ENCODE data around the gene FAM210A. TPM values are rescaled to one million over a fixed set of nuclear protein-coding genes. Genes with fewer than 3 reads are reported as not detected.

The FAM210A gene
- total RNA-seq, 1 experiment from 2014 or later = 29.3 TPM

DNA sequence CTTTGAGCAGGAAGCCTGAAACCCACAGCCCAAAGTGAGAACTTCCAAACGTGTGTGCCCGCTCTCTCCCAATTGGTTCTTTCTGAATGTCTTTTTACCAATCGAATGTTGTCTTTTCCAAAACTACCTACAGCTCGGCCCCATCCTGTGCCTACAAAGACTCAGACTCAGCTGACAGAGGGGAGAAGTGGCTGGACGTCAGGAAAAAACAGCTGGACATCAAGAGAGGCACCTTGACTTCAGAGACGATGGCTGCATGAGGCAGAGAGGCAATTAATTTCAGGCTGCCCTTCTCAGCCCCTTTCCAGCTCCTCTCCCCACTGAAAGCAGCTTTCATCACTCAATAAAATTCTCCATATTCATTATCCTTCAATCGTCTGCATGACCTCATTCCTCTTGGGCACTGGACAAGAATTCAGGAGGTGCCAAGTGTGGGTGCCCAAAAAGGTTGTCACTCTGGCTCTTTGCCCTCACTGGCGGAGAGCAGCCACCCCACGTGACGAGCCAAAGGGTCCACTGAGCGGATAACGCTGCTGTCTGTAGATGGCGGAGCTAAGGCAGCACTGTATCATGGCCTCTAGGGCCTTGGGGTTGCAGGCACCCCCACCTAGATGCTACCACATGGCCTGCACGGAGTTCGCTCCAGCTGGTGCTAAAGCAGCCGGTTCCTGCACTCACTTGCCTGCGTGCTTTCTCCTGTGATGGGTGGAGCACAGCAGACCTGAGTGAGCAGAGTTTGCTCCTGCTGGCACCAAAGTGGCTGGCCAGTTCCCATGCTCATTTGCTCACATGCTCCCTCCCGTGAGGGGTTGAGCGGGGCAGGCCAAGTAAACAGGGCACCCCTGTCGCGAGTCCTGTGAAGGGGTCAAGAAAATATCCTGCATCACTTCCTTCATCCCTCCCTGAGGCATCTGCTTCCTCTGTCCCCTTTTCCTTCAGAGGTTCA is 37.9 kb downstream of the FAM210A start:
- no peak for DNase-seq
- Histone ChIP-seq H3K4me1 (replicated peaks; ENCODE audit: insufficient read depth) (no peaks in the 10 kb centered on the region), H3K9me3 (ENCODE audit: insufficient read depth, low read depth) (no peaks in the 10 kb centered on the region), H3K27ac (no peak overlapping the region), H4K20me1 (ENCODE audit: insufficient read depth) (peaks cover 9% of the 10 kb centered on the region; the same call in 1 of the 2 replicates), H3K36me3 (ENCODE audit: low read depth) (no peaks in the 10 kb centered on the region), H3K4me2 (no peak overlapping the region), H2AFZ (no peak overlapping the region), H3F3A (ENCODE audit: insufficient read depth, low read depth) (no peaks in the 10 kb centered on the region), H3K27me3 (ENCODE audit: insufficient read depth, low read depth) (no peaks in the 10 kb centered on the region), H3K79me2 (ENCODE audit: low read depth) (peaks cover 69% of the 10 kb centered on the region), H3K9me2 (ENCODE audit: insufficient read depth) (no peaks in the 10 kb centered on the region), H3K4me3 (no peak overlapping the region)
- ChIA-PET POLR2A (ENCODE audit: unreplicated experiment) (no interaction called here), CTCF (no interaction called here)
- no TSS peak for BruUV-seq (replicated peaks)
- no peak for TF ChIP-seq EZH2 (IDR thresholded peaks at IDR 0.05; ENCODE audit: low read depth)
- TF ChIP-seq, protein P1, sequence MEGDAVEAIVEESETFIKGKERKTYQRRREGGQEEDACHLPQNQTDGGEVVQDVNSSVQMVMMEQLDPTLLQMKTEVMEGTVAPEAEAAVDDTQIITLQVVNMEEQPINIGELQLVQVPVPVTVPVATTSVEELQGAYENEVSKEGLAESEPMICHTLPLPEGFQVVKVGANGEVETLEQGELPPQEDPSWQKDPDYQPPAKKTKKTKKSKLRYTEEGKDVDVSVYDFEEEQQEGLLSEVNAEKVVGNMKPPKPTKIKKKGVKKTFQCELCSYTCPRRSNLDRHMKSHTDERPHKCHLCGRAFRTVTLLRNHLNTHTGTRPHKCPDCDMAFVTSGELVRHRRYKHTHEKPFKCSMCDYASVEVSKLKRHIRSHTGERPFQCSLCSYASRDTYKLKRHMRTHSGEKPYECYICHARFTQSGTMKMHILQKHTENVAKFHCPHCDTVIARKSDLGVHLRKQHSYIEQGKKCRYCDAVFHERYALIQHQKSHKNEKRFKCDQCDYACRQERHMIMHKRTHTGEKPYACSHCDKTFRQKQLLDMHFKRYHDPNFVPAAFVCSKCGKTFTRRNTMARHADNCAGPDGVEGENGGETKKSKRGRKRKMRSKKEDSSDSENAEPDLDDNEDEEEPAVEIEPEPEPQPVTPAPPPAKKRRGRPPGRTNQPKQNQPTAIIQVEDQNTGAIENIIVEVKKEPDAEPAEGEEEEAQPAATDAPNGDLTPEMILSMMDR (conservative IDR thresholded peaks at IDR 0.05) = no peak
- intact Hi-C loops (cut with micrococcal nuclease; ENCODE audit: unreplicated experiment) = no loop called here

- Histone ChIP-seq H3K79me2 (ENCODE audit: low read depth) (peaks cover 45% of the 10 kb centered on the region), H3K9me2 (ENCODE audit: insufficient read depth) (no peaks in the 10 kb centered on the region), H4K20me1 (ENCODE audit: insufficient read depth) (peaks cover 9% of the 10 kb centered on the region; the same call in 1 of the 2 replicates), H3K27ac (no peak overlapping the region), H2AFZ (no peak overlapping the region), H3K9me3 (ENCODE audit: insufficient read depth, low read depth) (no peaks in the 10 kb centered on the region), H3K4me3 (no peak overlapping the region), H3K27me3 (ENCODE audit: insufficient read depth, low read depth) (no peaks in the 10 kb centered on the region), H3K4me2 (no peak overlapping the region), H3K36me3 (ENCODE audit: low read depth) (no peaks in the 10 kb centered on the region; the same call in 1 of the 2 replicates), H3F3A (ENCODE audit: insufficient read depth, low read depth) (no peaks in the 10 kb centered on the region), H3K4me1 (replicated peaks; ENCODE audit: insufficient read depth) (no peaks in the 10 kb centered on the region)
- no peak for DNase-seq
- intact Hi-C loops (cut with micrococcal nuclease; ENCODE audit: unreplicated experiment) = no loop called here
- CTCF ChIA-PET = no interaction called here
- POLR2A ChIA-PET (ENCODE audit: unreplicated experiment) = no interaction called here
- TF ChIP-seq, protein P1 (conservative IDR thresholded peaks at IDR 0.05) = no peak
- no peak for TF ChIP-seq EZH2 (IDR thresholded peaks at IDR 0.05; ENCODE audit: low read depth)
- no TSS peak for BruUV-seq (replicated peaks)
Measured at GRCh38 chr18:13684546-13684945, 41.8 kb downstream of the FAM210A start.

- Histone ChIP-seq H3F3A (ENCODE audit: insufficient read depth, low read depth) (peaks cover 2% of the 10 kb centered on the region; the same call in 1 of the 2 replicates), H2AFZ (no peak overlapping the region), H3K4me3 (no peak overlapping the region), H3K27me3 (ENCODE audit: insufficient read depth, low read depth) (no peaks in the 10 kb centered on the region), H3K27ac (no peak overlapping the region), H3K9me3 (ENCODE audit: insufficient read depth, low read depth) (0 out of 2 replicates have a peak, but pooled peaks cover 1% of the 10 kb centered on the region), H3K4me2 (no peak overlapping the region), H4K20me1 (ENCODE audit: insufficient read depth) (peaks cover 4% of the 10 kb centered on the region; the same call in 1 of the 2 replicates), H3K79me2 (ENCODE audit: low read depth) (peaks cover 43% of the 10 kb centered on the region), H3K36me3 (ENCODE audit: low read depth) (peaks cover under 1% of the 10 kb centered on the region; the same call in 1 of the 2 replicates), H3K9me2 (ENCODE audit: insufficient read depth) (no peaks in the 10 kb centered on the region), H3K4me1 (replicated peaks; ENCODE audit: insufficient read depth) (no peaks in the 10 kb centered on the region)
- DNase-seq = no peak
- no TSS peak for BruUV-seq (replicated peaks)
- TF ChIP-seq, protein P1 (conservative IDR thresholded peaks at IDR 0.05) = no peak
- TF ChIP-seq EZH2 (IDR thresholded peaks at IDR 0.05; ENCODE audit: low read depth) = no peak
- POLR2A ChIA-PET (ENCODE audit: unreplicated experiment) = interaction anchor here (0.6 kb wide), 1 partner anchor 306 kb away, joined by 3 read pairs; no protein-coding TSS in a partner anchor
- CTCF ChIA-PET = no interaction called here
- intact Hi-C loops (cut with micrococcal nuclease; ENCODE audit: unreplicated experiment) = no loop called here
Measured at GRCh38 chr18:13681701-13682100, 44.7 kb downstream of the FAM210A start.
